Activated CD8-positive, alpha-beta memory T cell treated with anti-CD3 and anti-CD28 coated beads for 36 hours (primary cell): ENCODE measurements around the gene FOXP4. TPM values are rescaled to one million over a fixed set of nuclear protein-coding genes. Genes with fewer than 3 reads are reported as not detected.
"Not testable (repeated sequence)": the region's sequence is repeated elsewhere in the genome, so short reads cannot be mapped to it uniquely, and the experiment has no call there.

Experiments used
- CTCF ChIA-PET: fragments of 350-600 bp; sonication (Branson Sonifier 250); formaldehyde crosslinking; loops from one replicate; lab custom pipeline; 2021; ENCODE audit warnings: antibody characterized with exemption; lab: Charles Lee
- POLR2A ChIA-PET: fragments of 350-600 bp; sonication (Branson Sonifier 250); formaldehyde crosslinking; loops from one replicate; lab custom pipeline; 2021; ENCODE audit warnings: antibody characterized with exemption; lab: Charles Lee
- total RNA-seq, 2 experiments: library from RNA; stranded (reverse); gene quantifications; one replicate each; pipeline ENCODE4 v1.2.3, GENCODE V29; 2021

Gene FOXP4
- total RNA-seq, 2 experiments from 2014 or later: 21.0 to 23.6 TPM

DNA sequence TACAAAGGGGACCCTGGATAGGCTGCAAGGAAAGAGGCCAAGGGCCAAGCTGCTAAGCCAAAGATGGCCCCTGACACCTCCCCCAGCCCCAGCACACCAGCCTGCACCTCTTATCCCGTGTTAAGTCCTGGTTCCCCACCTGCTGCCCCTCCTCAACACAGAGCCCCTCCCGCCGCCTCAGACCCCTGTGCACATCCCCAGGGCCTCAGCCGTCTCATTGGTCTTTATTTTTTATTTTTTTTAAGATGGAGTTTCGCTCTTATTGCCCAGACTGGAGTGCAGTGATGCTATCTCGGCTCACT is 55.0 kb downstream of the FOXP4 start:
- ChIA-PET POLR2A (no interaction called here), CTCF (interaction anchor here (3.9 kb wide), 1 partner anchor 84 kb away, joined by 45 read pairs; no protein-coding TSS in a partner anchor)

DNA sequence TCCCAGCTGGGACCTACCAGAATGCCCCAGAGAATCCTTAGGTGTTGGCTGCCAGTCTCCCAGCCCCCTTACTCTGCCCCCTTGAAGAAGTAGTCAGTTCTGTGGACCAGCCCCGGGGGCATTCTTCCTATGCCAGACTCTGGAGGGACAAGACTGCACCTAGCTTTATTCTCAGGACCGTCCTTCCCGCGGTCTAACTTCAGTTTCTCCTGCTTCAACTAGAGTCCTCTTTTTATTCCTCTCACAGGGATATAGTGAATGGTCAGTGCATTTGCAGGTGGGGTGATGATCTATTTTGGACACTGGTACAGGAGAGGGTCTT is 56.2 kb downstream of the FOXP4 start:
- POLR2A ChIA-PET: interaction anchor here (1.4 kb wide), 1 partner anchor 81 kb away, joined by 3 read pairs; no protein-coding TSS in a partner anchor
- CTCF ChIA-PET: interaction anchor here (0.9 to 3.9 kb wide), 13 partner anchors 10 to 234 kb away, joined by 3 to 45 read pairs (median 4); no protein-coding TSS in a partner anchor

- ChIA-PET CTCF (interaction anchor here (0.6 to 3.9 kb wide), 16 partner anchors 11 to 235 kb away, joined by 3 to 45 read pairs (median 4); no protein-coding TSS in a partner anchor), POLR2A (interaction anchor here (1.4 kb wide), 1 partner anchor 81 kb away, joined by 3 read pairs; no protein-coding TSS in a partner anchor)
Observed at GRCh38 chr6:41602864-41603608, 56.9 kb downstream of the FOXP4 start.

GRCh38 chr6:41604006-41604405 is 57.8 kb downstream of the FOXP4 start:
- POLR2A ChIA-PET: no interaction called here
- CTCF ChIA-PET: interaction anchor here (0.7 to 3.9 kb wide), 2 partner anchors 81 to 199 kb away, joined by 3 to 45 read pairs; no protein-coding TSS in a partner anchor

DNA sequence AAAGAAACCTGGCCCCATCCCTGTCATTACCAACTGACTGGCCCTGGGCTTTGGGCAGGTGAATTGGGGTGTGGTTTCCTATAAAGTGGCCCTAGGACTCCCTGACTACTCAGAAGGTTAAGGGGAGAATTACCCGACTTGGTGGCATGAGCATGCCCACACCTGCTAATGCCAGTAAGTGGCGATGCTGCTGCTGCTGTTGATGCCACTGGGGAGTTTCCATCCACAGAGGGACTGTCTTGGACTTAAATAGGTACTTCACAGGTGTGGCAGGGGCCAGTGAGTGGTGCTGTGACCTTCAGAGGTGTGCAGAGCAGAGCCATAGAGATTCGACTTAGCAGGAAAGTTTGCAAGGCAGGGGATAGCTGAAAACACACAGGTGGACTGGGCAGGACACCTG is 59.5 kb downstream of the FOXP4 start:
- ChIA-PET POLR2A (no interaction called here), CTCF (no interaction called here)

GRCh38 chr6:41607036-41607435 is 60.9 kb downstream of the FOXP4 start:
- ChIA-PET CTCF (interaction anchor here (0.5 to 0.8 kb wide), 2 partner anchors 75 to 76 kb away, joined by 3 to 5 read pairs; no protein-coding TSS in a partner anchor), POLR2A (no interaction called here)

DNA sequence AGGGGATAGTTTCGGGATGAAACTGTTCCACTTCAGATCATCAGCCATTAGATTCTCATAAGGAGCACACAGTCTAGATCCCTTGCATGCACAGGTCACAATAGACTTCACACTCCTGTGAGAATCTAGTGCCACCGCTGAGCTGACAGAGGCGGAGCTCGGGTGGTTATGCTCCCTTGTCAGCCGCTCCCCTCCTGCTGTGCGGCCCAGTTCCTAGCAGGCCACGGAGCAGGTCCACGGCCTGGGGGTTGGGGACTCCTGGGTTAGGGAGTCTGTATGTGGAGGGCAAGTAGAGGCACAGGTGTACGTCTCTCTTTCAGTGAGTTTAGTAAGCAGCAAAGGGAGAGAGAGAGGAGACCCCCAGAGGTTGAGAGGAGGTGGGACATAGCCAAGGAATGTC is 61.6 kb downstream of the FOXP4 start:
- ChIA-PET CTCF (no interaction called here), POLR2A (no interaction called here)

DNA sequence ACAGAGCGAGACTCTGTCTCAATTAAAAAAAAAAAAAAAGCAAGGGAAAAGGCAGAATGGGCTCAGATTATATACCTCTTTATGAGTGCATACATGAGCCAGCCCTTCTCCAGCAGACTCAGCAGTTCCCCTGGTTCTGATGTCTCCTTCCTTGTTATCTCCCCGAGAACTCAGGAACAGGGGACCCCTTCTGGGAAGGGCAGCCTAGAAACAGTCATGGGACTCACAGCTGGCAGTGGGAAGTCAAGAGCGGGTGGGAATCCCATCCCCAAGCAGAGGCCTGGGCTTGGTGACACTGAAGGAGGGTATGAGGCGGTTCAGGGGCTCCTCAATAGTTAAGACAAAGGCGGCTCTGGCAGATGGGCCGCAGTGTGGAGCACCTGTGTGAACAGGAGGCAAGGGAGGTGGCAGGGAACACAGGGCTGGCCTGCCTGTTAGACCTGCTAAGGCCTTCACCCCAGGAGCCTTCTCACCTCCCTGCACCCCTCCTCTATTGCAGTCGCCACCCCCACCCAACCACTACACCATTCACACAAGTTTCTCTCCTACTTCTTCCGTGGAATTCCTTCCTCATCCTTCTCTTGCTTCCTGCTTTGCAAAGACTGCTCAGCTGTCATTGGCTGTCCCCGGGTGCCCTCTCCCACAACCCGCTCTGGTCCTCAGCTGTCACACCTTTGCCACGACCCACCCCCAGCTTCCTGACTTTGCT is 62.4 kb downstream of the FOXP4 start:
- POLR2A ChIA-PET: no interaction called here
- CTCF ChIA-PET: no interaction called here

DNA sequence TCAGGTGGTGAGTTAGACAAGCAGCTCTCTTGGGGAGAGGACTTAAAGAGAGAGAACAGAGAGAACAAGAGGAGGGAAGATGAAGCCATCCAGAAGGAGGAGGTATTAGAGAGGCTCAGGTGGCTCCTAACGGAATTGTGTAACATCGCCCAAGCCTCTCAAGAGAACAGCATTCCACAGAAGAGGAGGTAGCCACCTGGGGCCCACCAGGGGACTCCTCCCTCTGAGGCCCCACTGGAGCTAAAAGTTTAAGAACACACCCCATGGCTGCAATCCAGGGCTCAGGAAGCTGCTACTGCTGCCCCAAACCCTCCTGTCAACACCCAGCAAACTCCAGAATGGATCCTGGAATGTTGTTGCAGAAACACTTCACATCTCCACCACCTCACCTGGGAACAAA is 68.5 kb downstream of the FOXP4 start:
- POLR2A ChIA-PET: no interaction called here
- CTCF ChIA-PET: interaction anchor here (0.9 to 1.7 kb wide), 3 partner anchors 12 to 120 kb away, joined by 3 to 8 read pairs (median 3); no protein-coding TSS in a partner anchor

DNA sequence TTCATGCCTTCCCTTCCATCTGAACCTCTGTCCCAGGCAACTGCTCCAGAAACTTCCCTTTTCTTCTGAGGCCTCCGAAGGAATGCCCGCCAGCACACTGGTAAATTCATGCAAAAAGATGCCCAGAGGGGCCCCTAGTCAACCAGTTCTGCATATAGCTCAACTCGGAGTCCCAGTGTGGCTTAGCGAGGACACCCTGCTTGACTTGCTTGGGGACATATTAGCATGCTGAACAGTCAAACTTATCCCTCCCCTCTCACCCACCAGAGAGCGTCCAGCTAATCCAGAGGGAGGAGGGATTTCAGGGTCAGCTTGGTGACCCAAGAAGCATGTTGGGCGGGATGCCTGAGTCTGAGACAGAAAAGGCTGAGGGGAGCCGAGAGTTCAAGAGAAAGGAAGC is 69.1 kb downstream of the FOXP4 start:
- POLR2A ChIA-PET: no interaction called here
- CTCF ChIA-PET: no interaction called here

DNA sequence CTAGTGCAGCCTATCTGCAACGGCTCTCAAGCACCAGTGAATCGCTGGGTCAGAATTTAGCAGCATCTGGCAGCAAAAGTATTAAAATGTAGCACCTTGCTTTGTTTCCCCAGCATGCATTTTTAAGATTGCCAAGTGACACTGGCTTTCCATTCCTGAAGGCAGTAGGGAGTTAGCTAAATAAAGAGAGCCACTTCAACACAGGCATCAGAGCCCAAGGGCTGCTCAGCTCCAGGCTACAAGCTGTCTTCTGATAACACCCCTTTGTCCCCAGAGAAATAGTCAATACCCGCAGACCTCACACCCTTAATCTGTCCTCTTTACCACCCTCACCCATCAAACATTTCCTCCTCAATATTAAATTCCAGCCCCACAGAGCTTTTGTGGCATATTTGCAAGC is 72.4 kb downstream of the FOXP4 start:
- POLR2A ChIA-PET: no interaction called here
- CTCF ChIA-PET: interaction anchor here (1.0 to 1.7 kb wide), 2 partner anchors 64 to 66 kb away, joined by 3 to 7 read pairs; no protein-coding TSS in a partner anchor

DNA sequence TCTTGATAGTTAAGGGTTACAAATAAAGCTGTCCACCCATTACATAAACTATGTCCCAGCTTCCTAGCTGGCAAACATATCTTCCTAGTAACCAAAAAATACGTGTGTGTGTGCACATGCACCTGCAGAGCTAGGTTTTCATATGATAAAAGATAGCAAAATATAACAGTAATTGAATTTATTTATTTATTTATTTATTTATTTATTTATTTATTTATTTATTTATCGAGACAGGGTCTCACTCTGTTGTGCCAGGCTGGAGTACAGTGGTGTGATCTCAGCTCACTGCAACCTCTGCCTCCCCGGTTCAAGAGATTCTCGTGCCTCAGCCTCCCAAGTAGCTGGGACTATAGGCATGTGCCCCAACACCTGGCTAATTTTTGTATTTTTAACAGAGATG is 73.0 kb downstream of the FOXP4 start:
- CTCF ChIA-PET: interaction anchor here (1.0 kb wide), 1 partner anchor 65 kb away, joined by 3 read pairs; no protein-coding TSS in a partner anchor
- POLR2A ChIA-PET: not testable (repeated sequence)

DNA sequence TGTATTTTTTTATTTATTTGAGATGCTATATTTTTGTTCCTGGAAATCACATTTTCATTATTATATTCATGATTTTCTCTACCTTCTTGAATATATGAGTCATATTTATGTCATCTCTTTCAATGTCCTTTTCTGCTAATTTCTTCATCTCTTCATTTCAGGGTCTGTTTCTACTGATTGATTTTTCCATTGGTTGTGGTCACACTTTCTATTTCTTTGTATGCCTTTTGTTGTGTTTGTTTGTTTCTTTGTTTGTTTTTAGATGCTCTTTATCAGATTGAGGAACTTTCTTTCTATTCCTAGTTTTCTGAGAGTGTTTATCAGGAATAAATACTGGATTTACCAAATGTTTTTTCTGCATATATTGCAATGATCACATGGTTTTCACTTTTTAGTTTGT is 75.2 kb downstream of the FOXP4 start:
- ChIA-PET POLR2A (no interaction called here), CTCF (no interaction called here)

- POLR2A ChIA-PET: no interaction called here
- CTCF ChIA-PET: no interaction called here
Observed at GRCh38 chr6:41621802-41622201, 75.6 kb downstream of the FOXP4 start.

DNA sequence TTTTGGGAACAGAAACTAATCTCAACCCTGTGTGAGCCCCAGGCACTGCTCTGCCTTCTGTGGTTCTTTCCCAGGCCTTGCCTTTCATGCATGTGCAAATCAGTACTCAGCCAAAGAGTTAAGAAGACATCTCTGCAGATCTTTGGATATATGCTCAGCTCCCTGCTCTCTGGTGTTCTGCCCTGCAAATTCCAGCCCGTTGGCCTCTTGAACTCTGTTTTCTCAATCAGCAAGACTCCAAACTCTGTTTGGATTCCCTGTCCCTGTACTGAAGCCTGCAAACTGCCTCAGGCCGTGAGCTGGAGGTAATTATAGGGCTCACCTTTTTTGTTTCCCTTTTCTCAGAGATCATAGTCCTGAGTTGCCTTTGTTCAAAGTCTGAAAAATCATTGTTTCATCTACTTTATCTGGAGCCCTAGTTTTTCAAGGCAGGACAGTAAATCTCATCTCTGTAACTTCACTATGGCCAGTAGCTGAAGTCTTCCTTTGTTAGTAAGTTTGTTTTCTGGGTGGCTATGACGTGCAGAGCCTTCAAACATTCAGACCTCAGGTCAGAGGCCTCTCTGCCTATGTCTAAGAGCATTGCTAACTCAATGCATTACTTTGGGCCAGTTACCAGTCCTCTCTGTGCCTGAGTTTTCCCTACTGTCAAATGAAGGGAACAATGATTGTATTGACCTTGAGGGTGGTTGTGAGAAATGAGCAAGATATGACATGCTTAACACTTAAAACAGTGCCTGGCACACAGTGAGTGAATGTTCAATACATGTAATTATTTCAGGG is 76.2 kb downstream of the FOXP4 start:
- ChIA-PET CTCF (no interaction called here), POLR2A (no interaction called here)

DNA sequence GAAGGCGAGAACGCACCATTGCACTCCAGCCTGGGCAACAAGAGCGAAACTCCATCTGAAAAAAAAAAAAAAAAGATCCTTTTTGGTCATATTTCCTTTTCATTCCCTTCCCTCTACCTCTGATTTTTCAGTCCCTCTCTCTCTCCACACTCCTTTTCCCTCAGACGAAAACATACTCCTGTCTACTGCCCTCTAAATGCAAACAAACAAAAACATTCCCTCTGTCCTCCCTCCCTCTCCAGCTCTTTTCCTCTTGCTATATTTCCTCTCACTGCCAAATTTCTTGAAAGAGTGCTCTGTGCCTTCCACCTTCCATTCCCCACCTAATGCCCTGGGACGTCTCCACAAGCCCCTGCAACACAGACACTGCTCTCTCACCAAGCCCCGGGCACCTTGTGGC is 77.1 kb downstream of the FOXP4 start:
- ChIA-PET POLR2A (no interaction called here), CTCF (no interaction called here)

DNA sequence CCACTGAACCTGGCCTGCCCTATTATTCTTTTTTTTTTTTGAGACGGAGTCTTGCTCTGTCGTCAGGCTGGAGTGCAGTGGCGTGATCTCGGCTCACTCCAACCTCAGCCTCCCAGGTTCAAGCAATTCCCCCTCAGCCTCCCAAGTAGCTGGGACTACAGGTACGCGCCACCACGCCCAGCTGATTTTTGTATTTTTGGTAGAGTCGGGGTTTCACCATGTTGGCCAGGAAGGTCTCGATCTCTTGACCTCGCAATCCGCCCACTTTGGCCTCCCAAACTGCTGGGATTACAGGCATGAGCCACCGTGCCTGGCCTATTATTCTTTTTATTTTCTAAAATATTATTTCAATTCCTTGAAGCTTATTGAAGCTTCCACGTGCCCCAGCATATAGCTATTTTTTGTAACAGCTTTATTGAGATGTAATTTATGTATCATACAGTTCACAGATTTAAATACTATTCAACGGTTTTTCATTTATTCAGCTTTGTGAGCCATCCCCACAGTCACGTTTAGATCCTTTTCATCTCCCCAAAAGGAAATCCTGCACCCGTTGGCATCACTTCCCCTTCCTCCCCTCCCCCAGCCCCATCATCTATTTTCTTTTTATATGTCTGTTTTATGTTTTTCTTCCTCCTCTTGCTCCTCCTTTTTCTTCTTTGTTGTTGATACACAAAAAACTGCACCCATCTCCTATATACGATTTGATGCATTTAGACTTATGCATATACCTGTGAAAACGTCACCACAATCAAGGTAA is 78.6 kb downstream of the FOXP4 start:
- POLR2A ChIA-PET: no interaction called here
- CTCF ChIA-PET: interaction anchor here (0.6 kb wide), 1 partner anchor 93 kb away, joined by 4 read pairs; no protein-coding TSS in a partner anchor

DNA sequence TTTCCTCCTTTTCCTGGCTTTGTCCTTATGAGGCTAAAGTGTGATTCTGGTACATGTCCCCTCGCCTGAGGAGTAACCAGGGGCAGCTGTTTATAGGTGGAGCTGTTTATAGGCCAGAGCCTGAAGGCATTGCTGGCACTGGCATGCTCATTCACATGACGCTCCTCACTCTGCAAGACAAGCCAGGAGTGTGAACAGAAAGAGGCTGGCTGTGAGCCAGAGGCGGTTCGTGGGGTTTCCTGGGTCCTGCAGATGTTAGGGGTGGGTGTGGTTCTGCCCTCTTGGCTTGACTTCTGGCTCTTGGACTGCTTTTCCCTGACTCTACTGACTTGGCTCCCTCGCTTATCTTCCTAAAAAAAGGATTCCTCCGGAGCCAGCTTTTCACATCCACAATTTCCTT is 79.3 kb downstream of the FOXP4 start:
- POLR2A ChIA-PET: no interaction called here
- CTCF ChIA-PET: interaction anchor here (0.6 kb wide), 1 partner anchor 94 kb away, joined by 4 read pairs; no protein-coding TSS in a partner anchor

- ChIA-PET POLR2A (no interaction called here), CTCF (no interaction called here)
Observed at GRCh38 chr6:41626022-41626421, 79.8 kb downstream of the FOXP4 start.
